Hypothalamus (tissue), 51 donors: Measurements from ENCODE around the gene CTU2.
A peak's percentile ranks its signal among the peaks of the same experiment; 100 is the strongest.
"Not testable (repeated sequence)": the region's sequence is repeated elsewhere in the genome, so short reads cannot be mapped to it uniquely, and the experiment has no call there.

Experiments
- DNase-seq, 51 donors: peaks; one replicate each; lab custom pipeline; 2025; lab: John Stamatoyannopoulos, UW

Gene CTU2

DNA sequence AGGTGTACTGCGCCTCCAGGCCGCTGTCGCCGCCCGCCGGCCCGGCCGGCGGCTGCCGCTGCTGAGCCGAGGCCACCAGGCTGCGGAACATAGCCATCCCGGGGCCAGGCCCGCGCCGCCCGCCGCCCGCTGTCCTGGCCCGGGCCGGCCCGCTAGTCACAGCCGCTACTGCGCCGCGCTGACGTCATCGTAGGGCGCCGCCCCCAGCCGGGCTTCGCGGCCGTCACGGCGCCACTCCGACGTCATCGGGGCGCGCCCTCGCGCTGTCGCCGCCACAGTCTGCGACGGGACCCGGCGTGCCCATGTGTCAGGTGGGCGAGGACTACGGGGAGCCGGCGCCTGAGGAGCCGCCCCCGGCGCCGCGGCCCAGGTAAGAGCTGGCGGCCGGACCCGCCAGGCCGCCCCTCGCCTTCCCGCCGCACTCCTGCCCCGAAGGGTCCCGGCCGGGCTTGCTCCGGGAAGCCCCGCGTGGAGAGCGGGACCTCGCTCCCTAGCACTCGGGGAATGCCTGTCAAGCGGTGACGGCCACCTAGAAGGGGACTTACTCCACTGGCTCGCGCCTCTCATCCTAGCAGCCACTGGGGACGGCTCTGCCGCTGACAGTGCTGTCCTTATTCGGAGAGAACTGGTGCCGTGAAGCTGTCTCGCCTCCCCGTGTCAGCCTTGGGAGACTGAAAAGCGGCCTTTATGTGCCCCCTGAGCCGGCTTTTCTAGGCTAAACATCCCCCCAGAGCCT, at the start of gene CTU2, which contains the start of gene RNF166:
CTU2 (plus strand) TSS at position 275 of the 736 bp plus-strand sequence; CDS start at position 303, 28 bp downstream.
RNF166 (minus strand) TSS at position 180 of the 736 bp plus-strand sequence; CDS start at position 97, 83 bp downstream.
- DNase-seq, result peak in 50 of 51 donors; percentile 32 to 94 (median 79)

- DNase-seq, result no peak
Observed at GRCh38 chr16:88657371-88657770, 48.9 kb upstream of the CTU2 start.

GRCh38 chr16:88658714-88659113, 47.6 kb upstream of the CTU2 start:
- no peak for DNase-seq

DNA sequence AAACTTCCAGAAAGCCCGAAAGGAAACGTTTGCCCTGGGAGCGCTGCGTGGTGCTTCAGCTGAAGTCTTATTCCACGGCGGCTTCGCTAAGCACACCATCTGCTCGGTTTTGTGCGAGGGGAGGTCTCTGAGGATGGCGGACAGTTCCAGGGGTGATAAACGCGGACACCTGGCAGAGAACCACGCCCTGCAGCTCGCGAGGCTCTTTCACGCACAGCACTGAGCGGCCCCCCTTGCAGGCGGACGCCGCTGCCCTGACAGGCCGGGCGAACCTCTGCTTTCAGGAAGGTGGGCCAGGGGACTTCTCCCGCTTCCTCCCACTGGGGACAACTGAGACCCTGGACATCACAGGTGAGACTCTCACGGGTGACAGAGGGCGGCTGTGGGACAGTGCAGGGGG, 47.1 kb upstream of the CTU2 start:
- DNase-seq, result no peak

GRCh38 chr16:88661468-88661867, 44.8 kb upstream of the CTU2 start:
- DNase-seq, result no peak

DNA sequence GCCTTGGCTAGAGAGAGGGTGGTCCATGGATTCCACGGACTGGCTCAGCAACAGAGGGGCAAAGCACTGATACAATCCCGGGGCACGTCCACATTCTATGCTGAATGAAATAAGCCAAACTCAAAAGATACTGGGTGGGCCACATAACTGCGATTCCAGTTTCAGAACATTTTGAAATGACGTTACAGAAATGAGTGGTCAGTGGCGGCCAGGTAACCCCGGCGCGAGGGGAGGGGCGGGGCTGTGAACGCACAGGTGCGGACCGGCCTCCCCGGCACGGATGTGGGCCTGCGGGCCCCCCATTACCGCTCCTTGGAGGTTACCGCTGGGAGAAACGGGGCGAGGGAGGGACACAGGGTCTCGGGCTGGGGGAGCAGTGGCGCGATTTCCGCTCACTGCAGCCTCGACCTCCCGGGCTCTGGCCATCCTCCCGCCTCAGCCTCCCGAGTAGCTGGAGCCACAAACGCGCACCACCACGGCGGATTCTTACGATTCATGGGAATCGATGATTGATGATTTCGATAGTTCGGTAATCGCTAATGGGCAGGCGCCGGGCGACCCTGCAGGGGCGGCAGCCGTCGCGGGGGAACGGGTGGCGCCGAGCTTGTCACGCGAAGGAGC, 44.0 kb upstream of the CTU2 start:
- DNase-seq, result peak in 1 of 51 donors; percentile 56

DNA sequence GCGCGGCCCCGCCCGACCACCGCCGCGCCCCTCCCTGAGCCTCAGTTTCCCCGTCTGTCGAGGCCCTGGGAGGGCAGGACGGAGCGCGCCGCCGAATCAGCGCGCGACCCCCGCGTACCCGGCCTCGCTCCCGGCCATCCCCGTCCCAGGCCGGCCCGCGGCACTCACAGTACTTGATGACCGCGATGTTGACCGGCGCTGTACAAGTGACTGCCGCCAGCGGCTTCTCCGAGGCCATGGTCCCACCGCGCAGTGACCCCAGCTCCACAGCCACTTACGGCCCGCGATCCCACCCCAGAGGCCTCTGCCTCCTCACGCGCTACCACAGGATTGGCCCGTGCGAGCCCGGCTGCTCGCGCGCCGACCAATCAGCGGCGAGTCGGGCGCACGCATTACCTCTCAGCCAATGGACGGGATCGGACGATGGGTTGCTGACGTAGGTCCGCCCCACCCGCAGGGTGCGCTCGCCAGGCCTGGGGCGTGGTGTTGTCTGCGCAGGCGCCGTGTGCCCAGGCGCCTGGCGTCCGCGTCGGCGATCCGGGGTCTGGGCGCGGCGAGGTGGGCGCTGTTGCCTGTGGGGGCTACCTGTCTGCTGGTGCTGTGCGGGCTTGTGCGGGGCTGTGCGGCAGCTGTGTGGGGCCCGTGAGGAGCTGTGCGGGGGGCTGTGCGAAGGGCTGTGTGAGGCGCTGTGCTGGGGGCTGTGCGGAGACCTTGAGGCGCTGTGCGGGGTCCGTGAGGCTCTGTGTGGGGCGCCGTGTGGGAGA, 43.3 kb upstream of the CTU2 start, which contains the start of gene MVD:
MVD (minus strand) TSS at position 249 of the 764 bp plus-strand sequence; CDS start at position 238, 11 bp downstream.
- peak; percentile 72 to 99 (median 96) for DNase-seq

GRCh38 chr16:88665148-88665547, 41.2 kb upstream of the CTU2 start:
- no peak for DNase-seq

DNA sequence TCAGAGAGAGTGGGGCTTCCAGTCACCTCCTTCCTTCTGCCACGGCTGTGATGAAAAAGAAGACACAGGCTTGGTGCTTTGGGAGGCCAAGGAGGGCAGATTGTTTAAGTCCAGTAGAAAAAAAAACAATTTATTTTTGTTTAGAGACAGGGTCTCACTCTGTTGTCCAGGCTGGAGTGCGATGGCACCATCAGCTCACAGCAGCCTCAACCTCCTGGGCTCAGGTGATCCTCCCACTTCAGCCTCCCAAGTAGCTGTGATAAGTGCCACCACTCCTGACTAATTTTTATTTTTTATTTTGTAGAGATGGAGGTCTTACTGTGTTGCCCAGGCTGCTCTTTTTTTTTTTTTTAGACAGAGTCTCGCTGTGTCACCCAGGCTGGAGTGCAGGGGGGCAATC, 40.7 kb upstream of the CTU2 start:
- no peak for DNase-seq

DNA sequence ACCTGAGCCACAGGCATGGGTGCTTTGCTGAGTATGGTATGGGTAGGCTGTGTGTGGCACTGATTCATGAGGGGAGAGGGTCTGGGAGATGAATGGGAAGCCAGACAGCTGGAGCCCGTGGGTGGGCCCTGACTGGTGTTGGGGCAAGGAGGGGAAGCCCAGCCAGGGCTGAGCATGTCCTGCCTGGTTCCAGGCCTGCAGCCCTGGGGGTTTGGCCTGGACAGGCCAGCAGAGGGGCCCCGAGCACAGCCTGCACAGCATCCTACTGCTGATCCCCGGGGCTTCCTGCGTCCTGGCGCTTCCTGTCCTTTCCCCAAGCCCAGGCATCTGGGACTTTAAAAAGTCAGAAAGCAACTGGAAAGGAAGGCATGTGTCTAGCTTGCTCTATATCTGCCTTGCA, 38.8 kb upstream of the CTU2 start:
- no peak for DNase-seq

- not testable (repeated sequence) for DNase-seq
Observed at GRCh38 chr16:88669493-88669892, 36.8 kb upstream of the CTU2 start.

GRCh38 chr16:88669980-88670379, 36.3 kb upstream of the CTU2 start:
- no peak for DNase-seq

DNA sequence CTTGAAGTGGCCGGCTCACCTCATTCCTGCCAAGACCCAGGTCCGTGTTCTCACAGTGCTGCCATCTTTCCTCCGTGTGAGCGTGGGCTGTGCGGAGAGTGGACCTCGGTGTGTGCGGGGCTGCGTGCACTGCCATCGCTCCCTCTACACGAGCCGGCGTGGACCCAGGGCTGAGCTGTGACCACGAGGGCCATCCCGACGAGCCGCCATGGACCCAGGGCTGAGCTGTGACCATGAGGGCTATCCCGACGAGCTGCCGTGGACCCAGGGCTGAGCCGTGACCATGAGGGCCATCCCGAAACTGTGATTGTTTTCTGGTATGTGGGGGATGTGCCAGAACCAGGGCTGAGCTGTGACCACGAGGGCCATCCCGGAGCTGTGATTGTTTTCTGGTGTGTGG, 34.5 kb upstream of the CTU2 start:
- no peak for DNase-seq

- no peak for DNase-seq
Observed at GRCh38 chr16:88672776-88673175, 33.5 kb upstream of the CTU2 start.

GRCh38 chr16:88673716-88674379, 32.5 kb upstream of the CTU2 start:
- no peak for DNase-seq

DNA sequence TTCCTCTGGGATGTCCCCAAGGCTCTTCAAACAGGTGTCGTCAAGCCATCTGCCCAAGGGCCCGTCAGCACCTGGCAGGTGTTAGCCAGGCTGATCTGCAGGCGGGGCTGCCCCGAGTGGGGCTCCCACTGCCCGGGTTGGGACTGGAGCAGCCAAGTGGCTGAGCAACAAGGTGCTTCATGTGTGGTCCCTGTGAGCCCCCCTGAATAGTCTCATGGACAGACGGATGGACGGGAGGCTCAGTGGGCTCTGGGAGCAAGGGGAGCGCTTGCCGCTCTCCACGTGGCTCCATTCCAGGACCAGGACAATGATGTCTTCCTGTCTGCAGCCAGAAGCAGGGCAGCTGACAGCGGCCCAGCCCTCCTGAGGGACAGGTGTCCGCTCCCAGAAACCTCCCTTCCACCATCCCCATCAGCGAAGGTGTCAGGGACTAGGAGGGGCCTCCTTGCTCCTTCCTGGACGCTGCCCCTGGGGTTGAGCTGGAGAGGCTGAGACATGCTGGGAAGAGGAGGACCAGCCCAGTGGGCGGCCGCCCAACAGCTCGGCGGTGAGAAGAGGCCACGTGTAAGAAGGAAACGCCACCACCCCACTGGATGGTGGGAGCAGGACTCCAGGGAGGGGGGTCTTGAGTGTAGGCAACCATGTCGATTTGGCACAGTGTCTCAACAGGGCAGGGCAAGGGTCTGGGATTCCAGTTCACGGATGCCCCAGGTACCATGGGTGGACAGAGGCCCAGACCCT, 29.6 kb upstream of the CTU2 start:
- DNase-seq, result no peak

- no peak for DNase-seq
Observed at GRCh38 chr16:88677721-88678120, 28.6 kb upstream of the CTU2 start.

DNA sequence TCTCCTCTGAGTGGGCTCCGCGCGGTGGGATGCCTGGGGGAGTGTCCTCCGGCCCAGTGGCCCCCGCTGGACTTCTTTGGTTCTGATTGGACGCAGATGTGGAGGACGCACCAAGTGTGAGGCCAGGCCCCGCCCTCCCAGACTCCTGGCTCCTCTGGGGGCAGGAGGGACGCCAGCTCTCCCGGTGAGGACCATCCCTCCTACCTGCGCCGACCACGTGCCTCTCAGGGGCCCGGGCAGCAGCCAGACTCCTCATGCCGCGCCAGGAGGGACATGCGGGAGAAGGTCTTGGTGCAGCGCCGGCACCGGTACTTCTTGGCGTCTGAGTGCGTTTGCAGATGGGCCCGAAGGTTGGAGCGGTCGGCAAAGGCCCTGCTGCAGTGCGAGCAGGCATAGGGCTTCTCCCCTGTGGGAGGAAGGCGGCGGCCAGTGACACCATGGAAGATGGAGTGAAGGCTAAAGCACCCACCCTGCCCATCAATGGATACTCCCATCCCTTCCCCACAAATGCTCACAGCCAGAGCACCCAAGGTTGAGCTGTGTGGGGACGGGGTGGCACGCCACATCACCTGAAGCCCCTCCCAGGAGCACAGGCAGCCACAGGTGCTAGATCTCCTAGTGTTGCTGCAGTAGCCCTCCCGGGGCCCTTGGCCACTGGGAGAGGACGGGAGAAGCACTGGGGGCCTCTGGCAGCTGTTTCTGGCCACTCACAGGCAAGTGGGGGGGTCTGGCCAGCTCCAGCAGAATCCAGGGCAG, 27.9 kb upstream of the CTU2 start:
- no peak for DNase-seq

GRCh38 chr16:88680554-88681083, 25.7 kb upstream of the CTU2 start:
- DNase-seq, result no peak
